NT2/D1 (cell line): ENCODE data around the gene CUEDC2.

Source experiments
- DNase-seq: peaks from one replicate; pipeline ENCODE4 v3.0.0-alpha.2; 2011; ENCODE audit warnings: low read depth, low spot score
- H3K27me3 ChIP-seq: 2 replicates; pipeline ENCODE4 v1.6.0; 2011; ENCODE audit warnings: mild to moderate bottlenecking; ENCODE audit not compliant: insufficient read length, insufficient read depth
- H3K36me3 ChIP-seq: 2 replicates; pipeline ENCODE4 v1.6.1; 2011; ENCODE audit warnings: mild to moderate bottlenecking, low read length, mixed read lengths; ENCODE audit not compliant: insufficient read depth, insufficient read length
- H3K4me1 ChIP-seq: 2 replicates; pipeline ENCODE4 v1.5.1; 2011; ENCODE audit not compliant: insufficient read depth, insufficient read length
- H3K4me3 ChIP-seq: 2 replicates; pipeline ENCODE4 v1.5.1; 2011; ENCODE audit warnings: low read depth; ENCODE audit not compliant: insufficient read length
- H3K9ac ChIP-seq: 2 replicates; pipeline ENCODE4 v1.6.0; 2011; ENCODE audit warnings: low read depth; ENCODE audit not compliant: insufficient read length
- H3K9me3 ChIP-seq: 2 replicates; pipeline ENCODE4 v1.5.1; 2011; ENCODE audit warnings: mild to moderate bottlenecking, low read length; ENCODE audit not compliant: insufficient read depth
- SUZ12 ChIP-seq: IDR thresholded peaks from 2 replicates; pipeline ENCODE4 v1.6.1; 2011; ENCODE audit not compliant: insufficient read length, insufficient read depth; ENCODE audit errors: extremely low read depth
- YY1 ChIP-seq: IDR thresholded peaks from 2 replicates; pipeline ENCODE4 v1.6.1; 2011; ENCODE audit not compliant: insufficient read length, insufficient read depth
- ZNF274 ChIP-seq: IDR thresholded peaks from 2 replicates; pipeline ENCODE4 v1.6.1; 2011; ENCODE audit warnings: mild to moderate bottlenecking, low read depth, low read length

The CUEDC2 gene

DNA sequence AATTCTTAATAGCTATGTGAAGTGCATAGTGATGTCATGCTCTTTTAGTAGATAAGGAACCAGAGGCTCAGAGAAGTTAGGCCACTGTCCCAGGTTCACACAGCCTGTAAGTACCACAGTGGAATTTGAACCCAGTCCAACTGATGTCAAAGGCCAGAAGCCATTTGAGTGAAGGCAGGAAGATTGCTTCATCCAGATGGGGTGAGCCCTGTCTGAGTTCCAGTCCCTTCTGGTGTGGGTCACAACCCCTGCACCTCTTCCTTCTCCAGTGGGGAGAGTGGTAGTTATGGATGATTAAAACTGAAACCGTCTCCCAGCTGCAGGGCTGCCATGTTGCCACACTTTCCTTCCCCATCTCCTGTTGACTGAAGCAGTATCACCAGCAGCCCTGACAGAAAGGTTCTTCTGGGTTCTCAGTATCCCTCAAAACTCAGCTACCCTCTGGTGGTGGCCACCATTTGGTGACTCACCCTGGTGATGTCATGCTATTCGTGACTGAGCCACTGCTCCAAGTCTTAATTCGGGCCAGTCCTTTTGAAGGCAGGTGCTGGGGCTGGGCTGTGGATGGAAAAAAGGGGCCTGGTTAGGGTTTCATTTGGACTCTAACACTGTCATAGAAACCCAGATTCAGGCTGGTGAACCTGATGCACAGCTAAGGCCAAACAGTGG lies 20.4 kb upstream of the CUEDC2 start:
- H3K36me3 ChIP-seq = peaks cover 5% of the 10 kb centered on the region
- DNase-seq = no peak
- H3K4me1 ChIP-seq = peaks cover 9% of the 10 kb centered on the region
- no peak overlapping the region for H3K4me3 ChIP-seq
- no peaks in the 10 kb centered on the region for H3K27me3 ChIP-seq
- H3K9me3 ChIP-seq = no peaks in the 10 kb centered on the region
- TF ChIP-seq ZNF274 (no peak), SUZ12 (no peak), YY1 (no peak)
- no peak overlapping the region for H3K9ac ChIP-seq

DNA sequence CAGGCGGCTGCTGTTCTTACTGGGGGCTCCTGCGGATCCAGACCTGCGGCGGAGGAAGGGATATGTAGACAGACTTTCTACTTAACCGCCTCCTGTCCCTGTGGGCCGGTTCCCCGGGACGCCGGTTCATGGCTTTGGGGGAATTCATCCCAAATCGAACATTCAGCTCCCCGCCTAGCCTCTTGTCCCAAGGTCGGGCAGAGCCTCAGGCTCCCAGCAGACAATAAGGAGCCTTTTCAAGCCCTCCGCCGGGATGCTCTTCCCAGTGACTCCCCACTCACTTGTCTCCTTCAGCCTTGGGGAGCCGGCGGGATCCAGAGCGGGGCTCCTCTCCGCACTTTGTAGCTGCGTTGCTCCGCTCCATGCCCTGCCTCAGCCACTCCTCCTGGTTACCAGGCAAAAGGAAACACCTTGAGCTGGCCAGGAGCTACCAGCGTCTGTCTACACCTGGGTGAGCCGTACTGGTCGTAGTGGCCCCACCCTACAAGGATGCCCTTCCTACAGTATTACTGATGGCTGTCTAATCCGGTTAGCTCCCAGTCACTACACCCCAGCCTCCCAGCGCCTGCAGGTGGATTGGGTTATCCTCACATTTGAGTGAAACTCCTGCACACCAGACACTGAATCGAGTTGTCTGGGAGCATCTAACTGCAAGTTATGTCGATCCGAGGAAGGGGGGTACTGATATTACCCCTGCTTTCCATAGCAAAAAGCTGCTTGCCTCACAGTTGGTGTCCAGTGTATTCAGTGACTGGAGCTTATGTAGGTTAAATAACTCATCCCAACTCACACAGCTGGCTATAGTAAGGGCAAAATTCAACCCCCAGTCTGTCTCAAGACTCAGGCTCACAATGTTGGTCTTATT lies 19.0 kb upstream of the CUEDC2 start, which contains the start of gene C10orf95:
Gene C10orf95, minus strand, starts transcription at position 439 of the 865 bp plus-strand sequence. CDS start 450 bp downstream, outside the sequence.
- Histone ChIP-seq H3K9me3 (no peaks in the 10 kb centered on the region), H3K27me3 (no peaks in the 10 kb centered on the region), H3K4me1 (peaks cover 9% of the 10 kb centered on the region), H3K4me3 (peak within 1 kb of the TSS; percentile 84), H3K36me3 (peaks cover 5% of the 10 kb centered on the region), H3K9ac (peak within 1 kb of the TSS; percentile 94)
- TF ChIP-seq YY1 (no peak), ZNF274 (no peak), SUZ12 (no peak)
- DNase-seq = no peak

DNA sequence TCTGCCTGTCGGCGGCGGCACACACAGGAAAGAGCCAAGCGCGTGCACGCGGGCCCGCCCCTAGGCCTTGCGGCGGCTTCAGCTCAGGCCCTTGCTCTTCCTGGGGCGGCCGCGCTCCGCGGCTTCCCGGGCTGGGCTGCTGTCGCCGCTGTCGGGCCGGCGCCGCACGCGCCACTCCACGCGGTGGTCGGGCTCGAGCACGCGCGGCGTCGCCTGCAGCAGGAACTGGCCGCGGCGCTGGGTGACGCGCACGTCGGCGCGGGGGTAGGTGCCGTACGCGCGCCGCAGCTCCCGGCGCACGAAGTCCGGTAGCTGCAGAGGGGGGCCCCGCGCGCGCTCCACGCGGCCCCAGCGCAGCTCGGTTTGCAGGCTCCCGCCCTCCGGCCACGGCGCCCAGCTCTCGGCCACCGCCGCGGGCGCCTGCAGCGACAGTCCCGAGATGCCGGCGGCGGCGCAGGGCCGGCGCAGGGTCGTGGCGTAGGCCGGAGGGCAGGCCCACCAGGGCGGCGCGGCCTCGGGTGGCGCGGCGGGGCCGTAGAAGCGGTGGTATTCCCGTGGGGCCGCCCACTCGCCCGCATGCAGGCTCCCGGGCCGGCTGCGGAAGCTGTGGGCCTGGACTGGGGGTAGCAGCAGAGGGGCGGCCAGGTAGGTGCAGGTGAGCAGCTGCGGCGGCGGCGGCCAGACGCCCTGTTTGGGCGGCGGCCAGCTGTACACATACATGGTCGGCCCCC lies 18.2 kb upstream of the CUEDC2 start:
- peaks cover 5% of the 10 kb centered on the region for H3K36me3 ChIP-seq
- no peaks in the 10 kb centered on the region for H3K9me3 ChIP-seq
- H3K27me3 ChIP-seq = no peaks in the 10 kb centered on the region
- DNase-seq = no peak
- H3K4me1 ChIP-seq = peaks cover 9% of the 10 kb centered on the region
- H3K9ac ChIP-seq = peak overlapping the region; percentile 94
- TF ChIP-seq YY1 (no peak), ZNF274 (no peak), SUZ12 (no peak)
- peak overlapping the region; percentile 84 for H3K4me3 ChIP-seq

DNA sequence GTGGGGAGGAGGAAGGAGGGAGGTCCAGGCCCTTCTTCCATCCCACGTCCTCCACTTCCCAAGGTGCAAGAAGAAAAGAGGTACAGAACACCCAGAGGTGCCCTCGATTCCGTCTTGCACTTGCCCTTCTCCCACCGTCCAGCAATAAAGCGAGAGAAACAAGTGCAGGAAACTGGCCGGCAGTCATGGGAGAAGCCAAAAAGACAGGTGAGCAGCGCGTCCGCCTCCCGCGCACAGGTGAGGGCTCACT lies 17.7 kb upstream of the CUEDC2 start:
- TF ChIP-seq ZNF274 (no peak), YY1 (no peak), SUZ12 (no peak)
- Histone ChIP-seq H3K4me3 (peak overlapping the region; percentile 84), H3K9ac (peak overlapping the region; percentile 94), H3K27me3 (no peaks in the 10 kb centered on the region), H3K36me3 (peaks cover 5% of the 10 kb centered on the region), H3K9me3 (no peaks in the 10 kb centered on the region), H3K4me1 (peaks cover 6% of the 10 kb centered on the region)
- no peak for DNase-seq

DNA sequence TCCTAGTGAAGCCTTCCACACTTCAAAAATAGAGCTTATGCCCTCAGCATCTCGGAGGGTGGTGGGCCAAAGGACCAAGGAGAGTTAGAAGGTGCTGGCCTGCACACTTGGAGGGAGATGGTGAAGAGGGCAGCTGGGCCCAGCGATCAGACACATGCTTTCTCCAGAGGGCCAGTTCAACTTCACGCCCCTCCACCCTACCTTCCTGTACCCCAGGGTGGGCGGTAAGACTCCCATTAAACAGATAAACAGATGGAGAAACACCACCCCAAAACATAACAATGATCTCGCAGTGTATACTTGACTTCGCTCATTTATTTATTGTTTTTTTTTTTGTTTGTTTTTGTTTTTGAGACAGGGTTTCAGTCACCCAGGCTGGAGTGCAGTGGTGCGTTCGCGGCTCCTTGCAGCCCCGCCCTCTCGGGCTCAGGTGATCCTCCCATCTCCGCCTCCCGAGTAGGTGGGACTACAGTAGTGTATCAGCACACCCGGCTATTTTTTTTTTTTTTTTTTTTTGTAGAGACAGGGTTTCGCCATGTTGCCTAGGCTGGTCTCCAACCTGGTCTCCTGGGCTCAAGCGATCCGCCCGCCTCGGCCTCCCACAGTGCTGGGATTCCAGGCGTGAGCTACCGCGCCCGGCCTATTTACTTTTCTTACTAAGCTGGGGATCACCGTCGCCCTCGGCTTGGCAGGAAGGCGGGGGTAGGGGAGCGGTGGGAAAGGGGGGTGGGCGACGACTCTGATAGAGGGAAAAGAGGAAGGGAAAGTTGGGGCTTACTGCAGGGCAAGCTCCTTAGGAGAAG lies 17.1 kb upstream of the CUEDC2 start:
- peak overlapping the region; percentile 84 for H3K4me3 ChIP-seq
- no peaks in the 10 kb centered on the region for H3K9me3 ChIP-seq
- H3K36me3 ChIP-seq = peaks cover 5% of the 10 kb centered on the region
- peak overlapping the region; percentile 94 for H3K9ac ChIP-seq
- H3K27me3 ChIP-seq = no peaks in the 10 kb centered on the region
- TF ChIP-seq YY1 (no peak), ZNF274 (no peak), SUZ12 (no peak)
- no peak for DNase-seq
- peaks cover 6% of the 10 kb centered on the region for H3K4me1 ChIP-seq

DNA sequence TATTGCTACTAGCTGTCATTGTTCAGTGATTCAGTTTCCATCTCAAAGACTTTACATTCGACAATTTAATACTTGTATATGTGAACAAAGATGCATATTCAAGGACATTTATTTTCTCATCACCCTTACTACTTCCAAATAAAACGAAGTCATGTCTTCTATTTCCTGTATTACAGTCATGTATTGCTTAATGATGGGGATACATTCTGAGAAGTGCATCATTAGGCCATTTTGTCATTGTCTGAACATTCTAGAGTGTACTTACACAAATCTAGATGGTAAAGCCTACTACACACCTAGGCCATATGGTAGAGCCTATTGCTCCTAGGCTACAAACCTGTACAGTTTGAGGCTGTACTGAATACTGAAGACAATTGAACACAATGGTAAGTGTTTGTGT lies 12.5 kb upstream of the CUEDC2 start:
- TF ChIP-seq YY1 (no peak), SUZ12 (no peak), ZNF274 (no peak)
- no peaks in the 10 kb centered on the region for H3K4me1 ChIP-seq
- no peak for DNase-seq

More for the DNA sequence above, 12.5 kb upstream of the CUEDC2 start:
- Histone ChIP-seq H3K9ac (no peak overlapping the region), H3K27me3 (no peaks in the 10 kb centered on the region), H3K9me3 (no peaks in the 10 kb centered on the region), H3K36me3 (no peaks in the 10 kb centered on the region), H3K4me3 (no peak overlapping the region)
